Panc1 (cell line): Measurements from ENCODE around the gene PLEKHG4B. TPM values are rescaled to one million over a fixed set of nuclear protein-coding genes. Genes with fewer than 3 reads are reported as not detected.

ENCODE experiments used
- ATAC-seq: fragments of 200-7000 bp; cut with Tn5 transposase; 2 replicates; pipeline ENCODE4 v1.9.1; 2020; ENCODE audit warnings: mild to moderate bottlenecking, moderate library complexity
- BruUV-seq: library from RNA; stranded (reverse); fragments of 400-500 nt; replicated peaks from 2 replicates; lab custom pipeline; 2021; lab: Mats Ljungman, UMichigan
- CTCF ChIA-PET: fragments of 300-600 bp; sonication (Branson Sonifier 250); formaldehyde crosslinking; loops from one replicate; lab custom pipeline; 2022; ENCODE audit warnings: antibody characterized with exemption; lab: Charles Lee
- POLR2A ChIA-PET: fragments of 300-600 bp; sonication (Branson Sonifier 250); formaldehyde crosslinking; loops from one replicate; lab custom pipeline; 2022; ENCODE audit warnings: antibody characterized with exemption; lab: Charles Lee
- DNase-seq: peaks from one replicate; pipeline ENCODE4 v3.0.0-alpha.2; 2010; ENCODE audit warnings: low read depth, low spot score
- H3K27ac ChIP-seq: 2 replicates; pipeline ENCODE4 v1.5.1; 2011; ENCODE audit warnings: mild to moderate bottlenecking, low read length, inconsistent platforms
- H3K27me3 ChIP-seq: fragments of 200-500 bp; sonication (Bioruptor generic); 2 replicates; pipeline ENCODE4 v1.6.0; 2014; ENCODE audit warnings: low read length, inconsistent platforms; ENCODE audit not compliant: control insufficient read depth, insufficient read depth
- H3K36me3 ChIP-seq: fragments of 200-500 bp; sonication (Bioruptor generic); 2 replicates; pipeline ENCODE4 v1.5.1; 2014; ENCODE audit warnings: inconsistent platforms, mild to moderate bottlenecking, low read length, moderate library complexity; ENCODE audit not compliant: control insufficient read depth, insufficient read depth
- H3K4me1 ChIP-seq: 2 replicates; pipeline ENCODE4 v1.5.1; 2011; ENCODE audit warnings: inconsistent platforms, mild to moderate bottlenecking, low read length, moderate library complexity; ENCODE audit not compliant: control insufficient read depth, insufficient read depth
- H3K4me3 ChIP-seq, 2 experiments: 2 replicates each; pipeline ENCODE4 v1.5.1; 2011 to 2012; ENCODE audit warnings: low read depth in 2 of 2, low read length in 2 of 2, mild to moderate bottlenecking in 2 of 2, inconsistent platforms in 1 of 2, moderate library complexity in 1 of 2
- H3K9me3 ChIP-seq: fragments of 200-500 bp; sonication (Bioruptor generic); 2 replicates; pipeline ENCODE4 v1.5.1; 2014; ENCODE audit warnings: low read depth, mild to moderate bottlenecking, inconsistent platforms, low read length, moderate library complexity; ENCODE audit not compliant: control insufficient read depth, insufficient read depth
- CTCF ChIP-seq: fragments of 450-650 bp; IDR thresholded peaks from 2 replicates; pipeline ENCODE4 v1.5.1; 2017; ENCODE audit warnings: mild to moderate bottlenecking
- POLR2AphosphoS5 ChIP-seq: IDR thresholded peaks from 2 replicates; pipeline ENCODE4 v1.6.1; 2012; ENCODE audit warnings: mild to moderate bottlenecking, low read depth, low read length, moderate library complexity
- REST ChIP-seq, 2 experiments: IDR thresholded peaks; 2 replicates each; pipeline ENCODE4 v1.6.1; 2011 to 2012; ENCODE audit warnings: low read depth in 2 of 2, control low read depth in 1 of 2, low read length in 1 of 2, mild to moderate bottlenecking in 1 of 2, moderate library complexity in 1 of 2; ENCODE audit not compliant: insufficient read depth in 1 of 2
- SIN3A ChIP-seq: IDR thresholded peaks from 2 replicates; pipeline ENCODE4 v1.6.1; 2012; ENCODE audit warnings: low read depth, mild to moderate bottlenecking, low read length, moderate library complexity, borderline replicate concordance; ENCODE audit not compliant: insufficient read depth
- TCF7L2 ChIP-seq: IDR thresholded peaks from 2 replicates; pipeline ENCODE4 v1.6.1; 2011; ENCODE audit warnings: mild to moderate bottlenecking, low read depth, low read length, inconsistent platforms
- in situ Hi-C: cut with HindIII; loops from 2 replicates; pipeline ENCODE4 v1.10.0; 2016; ENCODE audit warnings: low sequenced_read_pairs, low pct_unique_long_range_greater_than_20kb
- intact Hi-C: fragments of 100-400 bp; cut with micrococcal nuclease; formaldehyde crosslinking; loops from one replicate; pipeline ENCODE4 v1.10.0; 2022; ENCODE audit not compliant: unreplicated experiment
- total RNA-seq: library from RNA; stranded (reverse); gene quantifications from one replicate; pipeline ENCODE4 v1.2.1, GENCODE V29; 2021; ENCODE audit not compliant: unreplicated experiment

The PLEKHG4B gene
- total RNA-seq, 1 experiment from 2014 or later, result 8.9 TPM

DNA sequence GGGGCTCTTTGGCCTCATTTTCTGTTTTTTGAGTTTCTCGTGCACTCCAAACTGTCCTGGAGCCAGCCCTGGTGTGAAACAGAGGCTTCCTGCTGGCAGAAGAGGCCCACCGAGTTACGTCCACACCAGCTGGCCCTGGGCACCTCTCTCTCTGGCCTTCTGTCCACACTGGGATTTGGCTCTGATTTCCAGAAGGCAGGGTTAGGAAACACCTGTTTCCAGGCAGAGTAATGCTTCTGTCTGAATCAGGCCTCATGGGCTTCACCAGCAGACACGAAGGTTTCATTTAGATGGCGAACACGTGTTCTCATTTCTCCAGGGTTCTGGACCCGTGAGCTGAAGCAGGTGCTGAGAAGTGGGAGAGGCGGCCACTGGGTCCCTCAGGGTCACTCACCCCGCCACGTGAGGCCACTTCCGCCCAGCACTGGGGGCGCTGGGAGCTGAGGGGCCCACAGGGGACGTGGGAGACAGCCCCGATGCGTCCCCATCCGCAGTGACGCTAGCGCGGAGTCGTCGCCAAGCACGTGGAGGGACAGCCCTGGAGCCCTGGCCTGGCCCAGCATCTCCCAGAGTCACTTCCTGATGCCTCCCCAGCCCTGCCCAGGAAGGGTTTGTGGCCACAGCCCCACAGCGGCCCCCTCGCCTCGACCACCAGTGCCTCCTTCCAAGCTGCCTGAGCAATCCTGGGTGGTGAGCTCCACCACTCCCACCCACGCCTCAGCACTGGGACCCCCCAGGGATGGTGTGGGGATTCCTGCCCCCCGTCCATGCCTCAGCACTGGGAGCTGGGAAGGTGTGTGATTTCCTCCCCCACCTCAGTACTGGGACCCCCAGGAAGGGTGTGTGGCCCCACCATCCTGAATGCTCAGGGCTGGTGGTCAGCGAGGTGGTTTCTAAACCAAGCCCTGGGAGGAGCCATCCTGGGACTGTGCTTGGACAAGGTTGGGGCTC lies 94.4 kb downstream of the PLEKHG4B start:
- no peak overlapping the region for H3K27ac ChIP-seq
- ATAC-seq (no peak), DNase-seq (no peak)
- POLR2A ChIA-PET, result no interaction called here
- no peaks in the 10 kb centered on the region for H3K9me3 ChIP-seq
- H3K4me1 ChIP-seq, result peaks cover 37% of the 10 kb centered on the region
- H3K36me3 ChIP-seq, result no peaks in the 10 kb centered on the region
- CTCF ChIA-PET, result no interaction called here
- H3K27me3 ChIP-seq, result no peaks in the 10 kb centered on the region
- BruUV-seq, result no TSS peak
- intact Hi-C loops, result no loop called here
- TF ChIP-seq POLR2AphosphoS5 (no peak), TCF7L2 (no peak), CTCF (no peak), REST (IDR thresholded peaks at IDR 0.05; ENCODE audit: insufficient read depth in 1 of 2, low read depth in 2 of 2, low read length in 1 of 2) (no peak), SIN3A (no peak)
- in situ Hi-C loops, result no loop called here
- no peak overlapping the region for H3K4me3 ChIP-seq

- no peak for DNase-seq
- BruUV-seq, result no TSS peak
These were observed 95.1 kb downstream of the PLEKHG4B start for GRCh38 chr5:187042-187431.

More at GRCh38 chr5:187042-187431, 95.1 kb downstream of the PLEKHG4B start:
- intact Hi-C loops (no loop called here), in situ Hi-C loops (no loop called here)
- CTCF ChIA-PET, result no interaction called here
- Histone ChIP-seq H3K4me1 (peaks cover 40% of the 10 kb centered on the region), H3K4me3 (no peak overlapping the region), H3K9me3 (no peaks in the 10 kb centered on the region), H3K36me3 (no peaks in the 10 kb centered on the region), H3K27ac (no peak overlapping the region), H3K27me3 (no peaks in the 10 kb centered on the region)
- ATAC-seq, result no peak
- TF ChIP-seq REST (IDR thresholded peaks at IDR 0.05; ENCODE audit: insufficient read depth in 1 of 2, low read depth in 2 of 2, low read length in 1 of 2) (no peak), CTCF (no peak), SIN3A (no peak), TCF7L2 (no peak), POLR2AphosphoS5 (no peak)
- POLR2A ChIA-PET, result no interaction called here
